ENCODE data around the gene RAMAC.
"Not testable (repeated sequence)": the region's sequence is repeated elsewhere in the genome, so short reads cannot be mapped to it uniquely, and the experiment has no call there.

Gene RAMAC

DNA sequence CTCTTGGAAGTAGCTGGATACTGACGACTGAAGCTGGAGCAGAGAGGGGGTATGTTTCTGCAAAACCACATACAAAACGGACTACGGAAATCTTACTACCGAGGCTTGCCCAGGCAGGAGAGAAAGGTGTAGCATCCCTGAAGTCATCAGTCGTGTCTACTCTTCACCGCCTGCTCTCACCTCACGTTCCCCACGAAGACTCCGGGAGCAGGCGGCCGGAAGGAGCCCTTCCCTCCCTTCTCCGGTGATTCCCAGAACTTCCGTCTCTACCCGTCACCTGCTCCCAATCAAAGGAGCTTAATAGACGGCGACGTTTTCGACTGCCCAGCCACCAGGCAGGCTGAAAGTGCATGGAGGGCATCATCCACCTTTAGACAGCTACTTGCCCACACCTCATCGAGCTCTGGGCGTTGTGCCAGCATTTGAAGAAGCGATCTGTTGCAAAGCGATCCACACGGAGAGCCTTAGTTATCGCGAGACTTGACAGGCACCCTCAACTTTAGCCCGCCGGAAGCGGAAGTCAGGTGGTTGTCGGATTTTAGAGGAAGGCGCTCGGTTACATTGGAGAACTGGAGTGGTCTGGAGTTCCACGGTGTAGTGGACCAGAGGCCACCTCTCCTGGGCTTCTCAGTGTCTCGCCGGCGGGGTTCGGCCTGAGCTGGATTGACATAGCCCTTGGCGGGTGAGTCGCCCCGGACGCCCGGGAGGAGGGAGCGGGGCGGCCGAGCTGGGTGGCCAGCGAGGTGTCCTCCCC is at the start of gene RAMAC:
TSS of gene RAMAC (plus strand) at position 523 of the 754 bp plus-strand sequence. CDS start 2,809 bp downstream, outside the sequence.
- DNase-seq, result peak; percentile 94

GRCh38 chr15:82936966-82937711 is 48.9 kb upstream of the RAMAC start:
- no peak for DNase-seq

GRCh38 chr15:82937712-82938058 is 48.3 kb upstream of the RAMAC start:
- no peak for DNase-seq

DNA sequence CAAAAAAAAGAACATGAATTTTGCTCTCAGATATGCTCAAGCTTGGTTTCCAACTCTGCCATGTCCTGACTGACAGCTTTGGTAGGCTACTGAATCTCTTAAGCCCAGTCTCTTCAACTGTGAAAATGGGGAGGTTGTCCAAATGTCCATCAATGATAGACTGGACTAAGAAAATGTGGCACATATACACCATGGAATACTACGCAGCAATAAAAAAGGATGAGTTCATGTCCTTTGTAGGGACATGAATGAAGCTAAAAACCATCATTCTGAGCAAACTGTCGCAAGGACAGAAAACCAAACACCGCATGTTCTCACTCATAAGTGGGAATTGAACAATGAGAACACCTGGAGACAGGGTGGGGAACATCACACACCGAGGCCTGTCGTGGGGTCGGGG is 46.3 kb upstream of the RAMAC start:
- DNase-seq, result not testable (repeated sequence)

DNA sequence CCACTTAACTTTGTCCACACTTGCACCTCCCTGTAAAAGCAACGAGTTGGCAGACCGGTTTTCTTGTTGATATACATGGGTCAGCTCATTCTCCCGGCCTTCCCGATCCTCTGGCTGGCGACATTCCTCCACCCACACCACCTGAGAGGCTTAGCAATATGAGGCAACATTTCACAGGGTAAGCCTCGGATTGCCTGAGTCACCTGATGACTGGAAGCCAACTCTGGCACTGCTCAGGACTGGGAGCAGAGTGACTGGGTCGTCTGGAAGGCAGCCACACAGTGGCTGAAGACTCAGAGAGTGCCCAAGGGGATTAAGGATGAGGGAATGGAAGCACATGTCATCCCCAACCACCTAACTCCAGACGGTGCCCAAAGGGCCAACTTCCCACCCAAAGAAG is 43.3 kb upstream of the RAMAC start:
- DNase-seq, result no peak

- no peak for DNase-seq
These were observed 42.8 kb upstream of the RAMAC start for GRCh38 chr15:82943176-82943575.

- DNase-seq, result no peak
These were observed 42.0 kb upstream of the RAMAC start for GRCh38 chr15:82944056-82944455.

DNA sequence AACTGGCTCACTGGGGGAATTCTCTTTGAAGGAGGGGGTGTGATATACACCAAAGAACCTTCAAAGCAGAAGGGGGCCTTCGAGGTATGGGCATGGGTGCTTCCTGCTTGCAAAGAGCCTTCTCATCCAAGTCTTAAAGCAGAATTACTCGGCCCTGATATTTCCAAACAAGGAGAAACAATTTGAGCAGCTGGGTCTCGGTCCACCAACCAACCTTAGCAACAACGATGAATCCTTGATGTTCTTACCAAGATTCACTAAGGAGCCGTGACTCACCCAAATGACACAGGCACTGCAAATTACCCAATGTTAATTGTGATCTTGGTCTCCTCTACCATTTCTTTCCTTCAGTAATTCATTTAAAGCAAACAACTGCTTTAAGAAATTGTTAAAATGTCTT is 41.2 kb upstream of the RAMAC start:
- no peak for DNase-seq

DNA sequence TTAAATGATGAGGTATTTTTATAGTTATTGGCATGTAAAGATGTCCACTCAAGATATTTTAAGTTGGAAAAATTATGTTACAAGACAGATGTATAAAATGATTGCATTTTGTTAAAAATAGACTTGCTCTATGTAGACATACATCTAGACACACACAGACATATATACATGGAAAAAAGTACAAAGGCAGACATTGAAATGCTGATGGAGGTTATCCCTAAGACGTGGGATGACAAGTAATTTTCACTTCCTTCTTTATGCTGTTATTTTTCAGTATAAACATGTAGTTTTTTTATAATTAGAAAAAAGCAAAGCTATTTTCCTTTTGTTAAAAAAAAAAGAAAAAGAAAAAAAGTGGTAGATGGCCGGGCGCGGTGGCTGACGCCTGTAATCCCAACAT is 40.7 kb upstream of the RAMAC start:
- no peak for DNase-seq

DNA sequence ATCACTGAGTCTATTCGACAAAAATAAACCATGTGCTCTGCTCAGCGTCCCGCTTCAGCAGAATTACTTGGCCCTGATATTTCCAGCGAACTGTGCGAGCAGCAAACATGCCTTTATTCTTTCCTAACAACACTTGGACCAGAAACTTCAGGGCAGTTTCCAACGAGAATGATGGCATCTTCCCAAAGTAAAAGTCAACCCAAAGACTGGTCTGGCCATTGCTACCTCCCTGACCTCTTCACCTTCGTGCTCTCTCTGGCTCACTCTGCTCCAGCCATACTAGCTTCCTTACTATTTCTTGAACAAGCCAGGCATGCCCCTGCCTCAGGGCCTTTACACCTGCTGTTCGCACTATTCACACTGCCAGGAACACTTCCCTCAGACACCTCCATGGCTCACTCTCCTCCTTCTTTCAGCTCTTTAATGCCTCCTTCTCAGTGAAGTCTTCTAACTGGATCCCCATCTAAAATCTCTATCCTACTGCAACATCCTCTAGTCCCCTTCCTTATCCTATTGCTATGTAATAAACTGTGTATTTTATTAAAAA is 39.8 kb upstream of the RAMAC start:
- DNase-seq, result no peak

DNA sequence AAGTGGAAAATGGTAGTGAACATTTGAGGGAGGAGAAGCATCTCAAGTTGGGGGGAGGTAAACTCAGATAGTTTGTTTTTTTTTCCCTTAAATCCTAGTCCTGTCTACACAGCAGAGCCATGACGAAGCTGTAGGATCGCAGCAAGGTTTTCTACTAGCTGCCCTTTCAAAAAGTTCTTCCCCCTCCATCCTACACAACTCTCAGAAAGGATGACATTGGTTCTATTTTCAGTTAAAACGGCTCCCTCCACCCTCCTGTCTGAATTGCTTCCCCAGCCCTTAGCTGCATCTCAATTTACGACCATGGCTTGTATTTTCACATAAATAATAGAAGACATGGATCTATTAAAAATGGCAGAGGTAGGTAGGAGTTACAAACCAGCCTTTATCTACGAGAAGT is 35.7 kb upstream of the RAMAC start:
- DNase-seq, result no peak

GRCh38 chr15:82950746-82951370 is 35.2 kb upstream of the RAMAC start:
- DNase-seq, result no peak

GRCh38 chr15:82951472-82952157 is 34.4 kb upstream of the RAMAC start:
- no peak for DNase-seq

DNA sequence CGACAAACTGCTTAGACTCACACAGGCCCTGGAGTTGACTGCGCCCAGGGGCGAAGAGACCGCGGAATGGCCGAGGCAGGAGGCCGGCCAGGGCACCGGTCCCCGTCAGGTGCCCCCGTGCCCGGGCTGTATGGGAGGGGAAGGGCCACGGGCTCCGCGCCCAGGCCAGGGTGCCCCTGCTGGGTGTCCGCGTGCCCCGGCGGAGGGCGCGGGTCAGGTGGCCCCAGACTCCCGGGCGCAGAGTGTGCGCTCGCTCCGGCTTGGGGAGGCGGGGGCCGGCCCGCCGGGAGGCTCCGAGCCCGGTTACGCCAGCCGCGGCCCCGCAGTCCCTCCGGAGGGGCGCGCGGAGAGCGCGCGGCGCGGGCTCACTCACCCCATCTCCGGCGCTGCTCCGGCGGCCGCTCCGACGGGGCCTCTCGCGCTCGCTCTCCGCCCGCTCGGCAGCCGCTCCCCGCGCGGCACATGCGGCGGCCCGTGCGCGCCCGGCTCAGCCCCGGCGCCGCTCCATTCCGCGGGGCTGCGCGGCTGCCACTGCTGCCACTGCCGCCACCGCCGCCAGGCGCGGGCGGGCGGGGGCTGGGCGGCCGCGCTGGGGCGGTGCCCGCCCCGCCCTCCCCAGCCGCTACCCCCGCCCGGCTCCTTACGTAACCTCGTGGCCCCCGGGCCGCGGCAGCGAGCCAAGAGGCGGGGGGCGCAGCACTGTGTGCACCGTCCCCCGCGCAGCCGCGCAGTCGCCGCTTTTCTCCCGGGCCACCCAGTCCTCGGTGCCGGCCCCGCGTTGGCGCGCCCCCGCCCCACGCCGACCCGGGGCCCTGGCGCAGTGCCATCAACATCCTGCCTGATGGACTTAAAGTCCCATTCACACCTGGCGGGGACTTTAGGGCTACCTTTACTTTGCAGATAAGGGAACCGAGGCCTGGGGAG is 33.6 kb upstream of the RAMAC start, which contains the start of gene HOMER2:
TSS of gene HOMER2 (minus strand) at position 563 of the 924 bp plus-strand sequence. CDS start at position 378, 185 bp downstream.
- DNase-seq, result no peak

DNA sequence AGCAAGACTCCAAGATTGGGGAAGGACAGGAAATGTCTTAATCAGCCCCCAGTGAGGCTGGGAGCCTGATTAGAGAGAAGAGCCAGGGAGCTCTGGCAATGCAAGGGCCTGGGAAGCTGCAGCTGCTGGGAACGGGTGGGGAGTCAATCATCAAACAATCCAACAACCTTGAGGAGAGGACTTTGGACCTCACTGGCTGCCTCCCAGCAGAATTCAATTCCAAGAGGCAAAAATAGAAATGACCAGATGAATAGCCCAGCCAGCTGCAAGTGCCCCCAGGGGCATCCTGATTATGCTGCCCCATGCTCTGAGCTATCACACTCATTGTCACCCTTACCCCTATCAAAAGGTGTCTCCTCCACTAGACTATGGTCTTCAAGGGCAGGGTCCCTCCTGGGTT is 27.4 kb upstream of the RAMAC start:
- no peak for DNase-seq

DNA sequence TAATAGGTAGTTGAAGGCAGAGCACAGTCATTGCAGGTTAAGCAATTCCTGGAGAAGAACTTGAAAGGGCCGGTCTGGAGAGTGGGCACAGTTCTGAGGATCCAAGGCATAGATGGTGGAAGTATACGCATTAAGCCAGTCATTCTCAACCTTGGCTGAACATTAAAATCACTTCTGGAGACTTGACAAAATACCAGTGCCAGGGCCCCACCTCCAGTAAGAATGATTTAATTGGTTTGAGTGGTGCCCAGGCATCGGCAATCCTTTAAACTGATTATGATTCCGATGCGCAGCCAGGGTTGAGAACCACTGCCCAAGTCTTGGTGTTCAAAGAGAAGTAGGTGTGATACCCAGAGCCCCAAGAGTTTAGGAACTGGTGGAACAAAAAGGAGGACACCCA is 26.6 kb upstream of the RAMAC start:
- DNase-seq, result no peak

DNA sequence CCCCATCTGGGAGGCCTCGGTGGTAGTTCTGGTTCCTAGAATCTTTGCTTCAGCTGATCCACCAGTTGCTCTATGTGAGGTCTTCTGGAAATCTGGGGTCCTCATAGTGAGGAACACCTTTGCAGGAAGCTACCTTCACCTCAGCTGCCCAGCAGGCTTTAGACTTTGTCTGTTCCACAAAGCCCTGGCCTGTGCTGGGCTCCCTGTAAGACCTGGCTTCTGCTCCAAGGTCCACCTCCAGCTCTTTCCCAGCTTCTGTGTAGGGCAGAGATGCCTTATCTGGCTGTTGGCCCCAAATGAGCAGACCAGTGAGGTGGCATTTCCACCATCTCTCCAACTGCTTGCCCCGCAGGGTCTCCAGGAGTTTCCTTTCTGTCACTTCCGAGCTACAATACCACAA is 25.2 kb upstream of the RAMAC start:
- DNase-seq, result no peak

DNA sequence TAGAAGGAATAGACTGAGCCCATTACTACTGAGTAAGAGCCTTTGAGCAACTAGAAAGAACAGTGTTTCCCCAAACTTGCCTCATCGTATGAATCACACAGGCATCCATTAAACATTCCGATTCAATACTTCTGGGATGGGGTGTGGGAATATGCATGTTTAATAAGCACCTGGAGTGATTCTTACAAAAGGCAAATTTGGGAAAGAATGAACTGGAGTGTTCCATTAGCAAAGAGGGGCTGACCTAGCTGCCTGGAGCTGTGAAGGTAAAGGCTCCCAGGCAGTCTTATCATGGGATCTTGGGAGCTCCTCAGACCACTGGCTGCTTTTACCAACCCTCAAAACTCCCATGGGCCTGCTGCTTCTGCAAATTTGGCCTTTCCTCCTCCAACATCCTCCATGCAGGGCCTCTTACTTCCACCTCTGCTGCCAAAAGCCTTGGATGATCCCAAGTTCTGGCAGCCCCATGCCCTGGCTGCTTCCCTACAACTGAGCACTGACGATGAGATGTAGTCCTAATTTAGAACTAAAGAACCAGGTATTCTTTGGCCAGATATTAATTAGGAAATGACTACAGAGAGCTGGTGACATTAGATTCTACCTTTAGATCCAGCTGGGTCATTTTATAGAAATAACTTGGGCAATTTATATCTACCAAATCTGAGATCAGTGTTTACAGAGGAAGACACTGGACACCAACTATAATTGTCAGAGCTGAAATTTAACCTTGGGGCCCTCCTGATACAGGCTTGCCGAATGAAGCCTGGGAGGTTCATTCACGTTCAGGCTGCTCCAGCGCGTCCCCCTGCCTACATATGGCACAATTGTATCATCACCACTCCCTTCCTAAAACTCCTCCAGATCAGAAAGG is 22.3 kb upstream of the RAMAC start:
- DNase-seq, result no peak

DNA sequence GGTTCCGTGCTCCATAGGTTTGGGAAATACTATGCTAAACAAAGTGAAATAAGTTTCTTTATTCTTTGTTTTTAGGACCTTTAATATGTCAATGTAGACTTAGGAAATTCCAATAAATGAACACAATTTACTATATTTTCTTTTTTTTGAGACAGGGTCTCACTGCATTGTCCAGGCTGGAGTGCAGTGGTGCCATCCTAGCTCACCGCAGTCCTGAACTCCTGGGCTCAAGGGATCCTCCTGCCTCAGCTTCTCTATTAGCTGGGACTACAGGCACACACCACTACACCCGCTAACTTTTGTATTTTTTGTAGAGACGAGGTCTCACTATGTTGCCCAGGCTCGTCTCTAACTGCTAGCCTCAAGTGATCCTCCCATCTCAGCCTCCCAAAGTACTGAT is 21.1 kb upstream of the RAMAC start:
- DNase-seq, result no peak

DNA sequence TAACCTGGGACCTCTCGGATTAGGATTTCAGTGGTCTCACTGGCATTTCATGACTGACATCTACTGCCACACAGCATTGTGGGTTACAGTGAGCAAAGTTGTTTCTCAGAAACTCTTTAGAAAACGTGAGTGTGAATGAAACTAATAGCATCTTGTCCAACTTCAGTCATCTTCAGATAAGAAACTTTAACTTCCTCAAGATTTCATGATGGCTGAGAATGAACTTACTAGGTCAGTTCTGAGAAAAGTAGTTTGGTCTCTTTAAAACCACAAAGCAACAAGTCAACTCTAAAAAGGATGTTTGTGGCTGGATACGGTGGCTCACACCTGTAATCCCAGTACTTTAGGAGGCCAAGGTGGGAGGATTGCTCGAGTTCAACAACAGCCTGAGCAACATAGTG is 19.3 kb upstream of the RAMAC start:
- DNase-seq, result no peak

DNA sequence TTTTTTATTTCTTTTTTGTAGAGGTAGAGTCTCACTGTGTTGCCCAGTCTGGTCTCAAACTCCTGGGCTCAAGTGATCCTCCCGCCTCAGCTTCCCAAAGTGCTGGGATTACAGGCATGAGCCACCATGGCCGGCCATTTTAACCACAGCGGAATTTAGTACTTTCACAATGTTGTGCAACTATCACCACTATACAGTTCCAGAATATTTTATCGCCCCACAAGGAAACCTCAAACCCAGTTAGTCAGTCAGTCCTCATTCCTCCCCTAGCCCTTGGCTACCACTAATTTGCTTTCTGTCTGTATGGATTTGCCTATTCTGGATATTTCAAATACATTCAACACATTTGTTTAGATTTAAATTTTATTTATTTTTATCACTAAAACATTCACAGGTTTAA is 17.9 kb upstream of the RAMAC start:
- no peak for DNase-seq

All from CD4-positive, alpha-beta T cell treated with Interleukin-12 subunit alpha and Interleukin-12 subunit beta, for 1 hour (primary cell).